ENCODE results near the gene GPNMB. TPM values are rescaled to one million over a fixed set of nuclear protein-coding genes. Genes with fewer than 3 reads are reported as not detected.
A peak's percentile ranks its signal among the peaks of the same experiment; 100 is the strongest.

GPNMB gene
- total RNA-seq, 2 experiments from 2014 or later: 0.21 to 0.29 TPM

DNA sequence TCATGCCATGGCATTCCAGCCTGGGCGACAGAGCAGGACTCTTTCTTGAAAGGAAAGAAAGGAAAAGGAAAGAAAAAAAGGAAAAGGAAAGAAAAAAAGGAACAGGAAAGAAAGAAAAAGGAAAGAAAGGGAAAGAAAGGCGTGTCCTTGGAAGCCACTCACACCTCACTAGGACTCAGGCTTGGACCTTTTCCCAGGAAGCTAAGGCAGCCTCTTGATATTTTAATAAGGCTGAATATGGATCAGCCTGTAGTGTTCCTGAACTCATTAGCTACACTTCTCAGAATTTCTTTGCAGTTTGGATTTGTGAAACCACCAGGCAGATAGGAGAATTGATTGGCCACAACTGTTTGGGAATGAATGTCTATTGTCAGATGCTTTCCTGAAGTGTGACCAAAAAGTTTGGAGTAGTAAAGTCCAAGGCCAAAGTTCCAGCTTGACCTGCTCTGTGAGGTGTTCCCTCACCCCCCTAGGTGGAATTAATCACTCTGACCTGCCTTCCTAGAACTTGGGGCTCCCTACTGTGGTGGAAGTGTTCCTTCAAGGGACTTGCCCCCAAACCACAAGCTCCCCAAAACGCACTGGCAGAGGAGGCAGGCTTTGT, 45.5 kb downstream of the GPNMB start:
- DNase-seq (no peak), ATAC-seq (no peak)
- H3K27me3 Mint-ChIP-seq (ENCODE audit: low read depth): no peaks in the 10 kb centered on the region
- H3K4me3 Mint-ChIP-seq: no peak overlapping the region
- H3K4me1 Mint-ChIP-seq (ENCODE audit: low read depth): peaks cover 29% of the 10 kb centered on the region
- H3K27ac Mint-ChIP-seq: no peak overlapping the region
- POLR2A ChIA-PET: interaction anchor here (0.6 kb wide), 1 partner anchor 14 kb away, joined by 3 read pairs; no protein-coding TSS in a partner anchor
- CTCF ChIA-PET: interaction anchor here (1.1 to 3.7 kb wide), 3 partner anchors 13 to 19 kb away, joined by 4 to 15 read pairs (median 5); no protein-coding TSS in a partner anchor
- no peaks in the 10 kb centered on the region for H3K36me3 Mint-ChIP-seq (ENCODE audit: low read depth)
- no peaks in the 10 kb centered on the region for H3K9me3 Mint-ChIP-seq (ENCODE audit: insufficient read depth)

DNA sequence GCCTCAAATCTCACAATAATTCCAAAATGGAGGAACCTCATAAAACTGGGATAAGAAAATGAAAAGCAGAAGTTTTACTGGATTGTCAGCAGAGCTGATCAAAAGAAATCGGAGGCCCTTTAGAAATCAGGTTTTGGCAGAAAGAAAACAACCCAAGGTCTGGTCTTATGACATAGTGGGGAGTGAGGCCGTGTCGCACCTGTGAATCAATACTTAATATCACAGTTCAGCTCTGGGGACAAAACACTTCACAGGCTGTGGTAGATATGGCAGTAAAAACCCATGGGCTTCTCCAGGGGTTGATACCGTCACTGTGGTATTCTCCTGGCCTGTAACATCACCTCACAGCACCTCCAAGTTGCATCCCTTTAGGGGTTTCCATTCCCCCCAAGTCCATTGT, 46.0 kb downstream of the GPNMB start:
- Mint-ChIP-seq H3K4me3 (no peak overlapping the region), H3K27me3 (ENCODE audit: low read depth) (no peaks in the 10 kb centered on the region), H3K27ac (no peak overlapping the region), H3K4me1 (ENCODE audit: low read depth) (peaks cover 25% of the 10 kb centered on the region), H3K36me3 (ENCODE audit: low read depth) (no peaks in the 10 kb centered on the region), H3K9me3 (ENCODE audit: insufficient read depth) (no peaks in the 10 kb centered on the region)
- ChIA-PET POLR2A (no interaction called here), CTCF (interaction anchor here (3.7 kb wide), 1 partner anchor 14 kb away, joined by 15 read pairs; no protein-coding TSS in a partner anchor)
- ATAC-seq: no peak
- DNase-seq: no peak

- no peak overlapping the region for H3K4me3 Mint-ChIP-seq
- H3K36me3 Mint-ChIP-seq (ENCODE audit: low read depth): peaks cover 2% of the 10 kb centered on the region
- no peaks in the 10 kb centered on the region for H3K27me3 Mint-ChIP-seq (ENCODE audit: low read depth)
- no peak overlapping the region for H3K27ac Mint-ChIP-seq
- H3K4me1 Mint-ChIP-seq (ENCODE audit: low read depth): peaks cover 18% of the 10 kb centered on the region
- POLR2A ChIA-PET: no interaction called here
- CTCF ChIA-PET: interaction anchor here (1.1 to 3.7 kb wide), 3 partner anchors 15 to 37 kb away, joined by 3 to 15 read pairs (median 13); no protein-coding TSS in a partner anchor
- no peaks in the 10 kb centered on the region for H3K9me3 Mint-ChIP-seq (ENCODE audit: insufficient read depth)
- no peak for DNase-seq
- no peak for ATAC-seq
Observed at GRCh38 chr7:23293500-23294073, 47.0 kb downstream of the GPNMB start.

DNA sequence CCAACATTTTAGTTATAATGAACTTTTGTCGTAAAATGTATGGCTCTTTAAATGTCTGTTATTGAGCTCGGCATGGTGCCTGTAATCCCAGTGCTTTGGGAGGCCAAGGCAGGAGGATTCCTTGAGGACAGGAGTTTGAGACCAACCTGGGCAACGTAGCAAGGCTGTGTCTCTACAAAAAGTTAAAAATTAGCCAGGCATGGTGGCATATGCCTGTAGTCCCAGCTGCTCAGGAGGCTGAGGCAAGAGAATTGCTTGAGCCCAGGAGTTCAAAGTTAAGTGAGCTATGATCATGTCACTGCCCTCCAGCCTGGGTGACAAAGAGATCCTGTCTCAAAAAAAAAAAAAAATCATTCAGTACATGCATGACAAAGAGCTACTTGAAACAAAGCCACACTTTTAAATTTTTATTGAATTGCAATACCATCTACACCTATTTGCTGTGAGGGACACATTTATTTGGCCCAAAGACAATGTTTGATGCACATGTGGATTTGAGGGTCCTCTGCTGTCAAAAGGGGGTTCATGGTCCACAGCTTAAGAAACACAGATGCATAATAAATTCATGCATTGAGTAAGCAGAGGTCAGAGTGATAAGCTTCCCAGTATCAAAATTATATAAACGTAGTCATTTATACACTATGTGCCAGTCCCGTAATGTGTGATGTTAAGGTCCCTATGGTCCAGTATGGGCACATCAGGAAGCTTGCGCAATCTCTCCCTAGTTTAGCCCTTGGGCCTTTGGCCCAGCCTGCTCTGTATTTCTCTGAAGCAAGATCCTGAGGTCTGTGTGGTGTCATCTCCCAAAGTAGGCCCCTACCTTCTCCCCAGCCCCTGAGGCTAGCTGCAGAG, 48.2 kb downstream of the GPNMB start:
- ChIA-PET POLR2A (no interaction called here), CTCF (interaction anchor here (0.8 to 3.7 kb wide), 5 partner anchors 16 to 172 kb away, joined by 3 to 15 read pairs (median 3); no protein-coding TSS in a partner anchor)
- H3K36me3 Mint-ChIP-seq (ENCODE audit: low read depth): peaks cover 7% of the 10 kb centered on the region
- H3K27me3 Mint-ChIP-seq (ENCODE audit: low read depth): no peaks in the 10 kb centered on the region
- no peak for DNase-seq
- peaks cover 19% of the 10 kb centered on the region for H3K4me1 Mint-ChIP-seq (ENCODE audit: low read depth)
- H3K9me3 Mint-ChIP-seq (ENCODE audit: insufficient read depth): no peaks in the 10 kb centered on the region
- no peak overlapping the region for H3K27ac Mint-ChIP-seq
- no peak overlapping the region for H3K4me3 Mint-ChIP-seq
- no peak for ATAC-seq

GRCh38 chr7:23295401-23295697, 48.8 kb downstream of the GPNMB start:
- no peak for ATAC-seq
- H3K4me3 Mint-ChIP-seq: no peak overlapping the region
- ChIA-PET POLR2A (no interaction called here), CTCF (interaction anchor here (1.0 to 3.7 kb wide), 2 partner anchors 22 to 172 kb away, joined by 3 to 13 read pairs; no protein-coding TSS in a partner anchor)
- peaks cover 19% of the 10 kb centered on the region for H3K4me1 Mint-ChIP-seq (ENCODE audit: low read depth)
- DNase-seq: no peak
- H3K27ac Mint-ChIP-seq: no peak overlapping the region
- no peaks in the 10 kb centered on the region for H3K27me3 Mint-ChIP-seq (ENCODE audit: low read depth)
- H3K9me3 Mint-ChIP-seq (ENCODE audit: insufficient read depth): no peaks in the 10 kb centered on the region
- H3K36me3 Mint-ChIP-seq (ENCODE audit: low read depth): peaks cover 8% of the 10 kb centered on the region

DNA sequence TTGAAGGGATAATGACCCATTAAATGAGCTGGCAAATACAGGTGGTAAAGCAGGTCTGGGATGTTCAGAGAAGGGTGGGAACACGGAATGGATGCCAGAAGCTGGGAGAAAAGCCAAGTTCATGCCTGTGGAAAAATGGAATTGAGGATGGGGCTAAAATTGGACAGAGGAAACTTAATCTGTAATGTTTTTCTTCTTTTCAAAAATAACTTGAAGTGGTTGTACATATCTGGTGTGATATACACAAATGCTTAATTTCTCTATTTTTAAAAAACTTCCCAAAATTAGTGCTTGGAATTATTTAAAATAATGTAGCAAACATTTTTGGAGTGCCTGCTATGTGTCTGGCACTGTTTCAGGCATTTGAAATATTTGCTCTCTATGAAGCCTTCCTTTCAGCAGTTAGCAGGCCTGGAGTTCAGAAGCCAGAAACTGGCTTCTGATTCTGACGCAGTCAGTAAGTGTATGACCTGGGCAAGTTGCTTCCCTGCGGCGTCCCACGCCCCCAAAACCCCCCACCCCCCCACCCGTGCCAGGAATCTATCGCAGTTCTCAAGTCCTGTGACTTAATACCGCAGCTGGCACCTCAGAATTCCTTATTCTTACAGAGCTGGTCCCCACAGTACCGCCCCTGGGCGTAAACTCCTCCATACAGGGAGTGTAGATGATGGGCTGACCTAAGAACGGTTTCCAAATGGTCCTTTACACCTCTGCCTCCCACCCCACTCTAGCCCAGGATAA, 51.7 kb downstream of the GPNMB start:
- no peak for DNase-seq
- Mint-ChIP-seq H3K27me3 (ENCODE audit: low read depth) (no peaks in the 10 kb centered on the region), H3K36me3 (ENCODE audit: low read depth) (peaks cover 27% of the 10 kb centered on the region), H3K4me1 (ENCODE audit: low read depth) (peaks cover 32% of the 10 kb centered on the region), H3K27ac (peak overlapping the region; percentile 89), H3K4me3 (peak overlapping the region; percentile 84), H3K9me3 (ENCODE audit: insufficient read depth) (no peaks in the 10 kb centered on the region)
- ChIA-PET POLR2A (interaction anchor here (0.6 to 2.2 kb wide), 9 partner anchors 11 to 242 kb away, joined by 3 to 16 read pairs (median 6); no protein-coding TSS in a partner anchor), CTCF (interaction anchor here (0.8 to 2.7 kb wide), 8 partner anchors 18 to 480 kb away, joined by 3 to 16 read pairs (median 5); no protein-coding TSS in a partner anchor)
- no peak for ATAC-seq

DNA sequence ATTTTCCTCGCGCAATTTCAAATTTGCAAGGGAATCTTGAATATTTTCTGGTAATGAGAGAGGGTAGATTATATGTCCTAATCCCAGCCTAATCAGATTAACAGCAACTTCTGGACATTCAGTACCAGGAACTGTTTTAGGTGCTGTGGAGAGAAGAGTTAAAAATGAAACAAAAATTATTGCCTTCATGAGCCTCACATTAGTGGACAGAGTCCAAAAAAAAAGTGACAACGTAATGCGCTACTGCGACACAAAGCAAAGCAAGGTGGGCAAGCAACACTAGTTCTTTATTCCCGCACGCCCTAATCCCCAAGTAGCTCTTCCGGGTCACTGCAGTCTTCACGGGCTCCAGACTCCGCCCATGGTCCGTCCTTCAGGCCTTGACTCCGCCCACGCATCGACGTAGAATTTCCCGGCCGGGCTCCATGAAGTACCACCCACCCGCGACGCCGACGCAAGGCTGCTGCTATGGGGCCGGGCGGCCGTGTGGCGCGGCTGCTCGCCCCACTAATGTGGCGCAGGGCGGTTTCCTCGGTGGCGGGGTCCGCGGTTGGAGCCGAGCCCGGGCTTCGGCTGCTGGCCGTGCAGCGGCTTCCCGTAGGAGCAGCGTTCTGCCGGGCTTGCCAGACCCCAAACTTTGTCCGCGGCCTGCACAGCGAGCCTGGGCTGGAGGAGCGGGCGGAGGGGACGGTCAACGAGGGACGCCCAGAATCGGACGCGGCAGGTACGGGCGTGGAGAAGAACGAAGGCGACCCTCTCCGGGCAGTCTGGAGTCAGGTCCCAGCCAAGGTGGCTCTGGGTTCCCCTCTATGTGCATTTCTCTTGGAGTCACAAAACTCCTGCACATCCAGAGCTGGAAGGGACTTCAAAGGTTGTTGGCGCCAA, 52.6 kb downstream of the GPNMB start, which contains the start of gene MALSU1:
Gene MALSU1 (plus strand): TSS at position 455 of the 885 bp plus-strand sequence. CDS start 14 bp downstream, at position 469.
- DNase-seq (peak; percentile 98), ATAC-seq (peak; percentile 100)
- Mint-ChIP-seq H3K27ac (peak within 1 kb of the TSS; percentile 89), H3K27me3 (ENCODE audit: low read depth) (no peaks in the 10 kb centered on the region), H3K9me3 (ENCODE audit: insufficient read depth) (no peaks in the 10 kb centered on the region), H3K36me3 (ENCODE audit: low read depth) (peaks cover 29% of the 10 kb centered on the region), H3K4me3 (peak within 1 kb of the TSS; percentile 84), H3K4me1 (ENCODE audit: low read depth) (peaks cover 35% of the 10 kb centered on the region)
- ChIA-PET POLR2A (interaction anchor here (0.6 to 2.2 kb wide), 12 partner anchors 10 to 298 kb away, joined by 3 to 16 read pairs (median 3); partner anchors contain the start of gene CCDC126), CTCF (interaction anchor here (1.0 to 2.7 kb wide), 7 partner anchors 19 to 193 kb away, joined by 3 to 16 read pairs (median 5); no protein-coding TSS in a partner anchor)

DNA sequence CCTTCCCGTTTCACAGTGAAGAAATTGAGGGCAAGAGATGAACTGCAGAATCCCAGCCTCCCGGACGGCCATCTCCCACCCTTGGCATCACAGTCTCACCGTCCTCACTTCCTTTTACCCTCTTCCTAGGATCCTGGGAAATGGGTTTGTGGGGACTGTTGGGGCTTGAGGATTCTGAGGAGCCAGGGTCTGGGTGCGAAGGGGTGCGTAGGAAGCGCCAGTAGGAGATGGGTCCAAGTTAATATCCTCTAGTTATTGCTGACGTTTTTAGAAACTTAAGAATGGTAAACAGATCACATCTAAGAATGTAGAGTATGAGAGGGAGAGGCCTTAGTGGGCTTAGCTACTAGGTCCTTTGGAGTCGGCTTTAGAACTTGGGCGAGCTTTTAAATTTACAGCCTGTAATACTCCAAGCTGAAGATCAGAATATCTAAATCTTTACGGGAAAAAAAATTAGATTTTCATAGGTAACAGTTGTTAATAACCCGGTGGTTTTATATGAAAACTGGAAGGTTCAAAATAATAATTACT, 53.3 kb downstream of the GPNMB start:
- Mint-ChIP-seq H3K27ac (peak overlapping the region; percentile 89), H3K36me3 (ENCODE audit: low read depth) (peaks cover 36% of the 10 kb centered on the region), H3K9me3 (ENCODE audit: insufficient read depth) (no peaks in the 10 kb centered on the region), H3K4me1 (ENCODE audit: low read depth) (peaks cover 42% of the 10 kb centered on the region), H3K27me3 (ENCODE audit: low read depth) (no peaks in the 10 kb centered on the region), H3K4me3 (peak overlapping the region; percentile 84)
- DNase-seq: no peak
- ATAC-seq: no peak
- ChIA-PET POLR2A (interaction anchor here (0.7 to 2.2 kb wide), 10 partner anchors 9 to 297 kb away, joined by 3 to 16 read pairs (median 3); partner anchors contain the start of gene CCDC126), CTCF (interaction anchor here (0.7 to 2.7 kb wide), 9 partner anchors 12 to 247 kb away, joined by 3 to 16 read pairs (median 4); no protein-coding TSS in a partner anchor)

DNA sequence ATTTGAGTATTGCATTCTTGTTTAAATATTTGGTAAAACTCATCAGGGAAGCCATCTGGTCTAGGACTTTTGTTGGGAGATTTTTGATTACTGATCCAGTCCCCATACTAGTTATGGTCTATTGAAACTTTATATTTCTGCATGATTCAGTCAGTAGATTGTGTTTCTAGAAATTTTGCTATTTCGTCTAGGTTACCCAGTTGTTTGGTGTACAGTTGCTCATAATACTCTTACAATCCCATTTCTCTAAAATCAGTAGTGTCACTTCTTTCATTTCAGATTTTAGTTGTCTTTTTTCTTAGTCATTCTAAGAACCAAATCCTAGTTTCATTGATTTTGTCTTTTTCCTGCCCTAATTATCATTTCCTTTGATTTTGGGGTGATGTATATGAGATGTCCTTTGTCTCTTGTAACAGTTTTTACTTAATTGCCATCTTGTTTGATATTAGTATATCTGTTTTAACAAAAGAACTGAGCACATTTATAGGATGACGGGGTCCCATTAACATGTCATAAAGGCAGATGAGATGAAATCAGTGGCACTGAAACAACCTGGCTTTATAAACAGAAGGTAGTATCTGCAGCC, 60.5 kb downstream of the GPNMB start:
- no peak for ATAC-seq
- DNase-seq: no peak
- ChIA-PET POLR2A (no interaction called here), CTCF (no interaction called here)
- Mint-ChIP-seq H3K27ac (no peak overlapping the region), H3K9me3 (ENCODE audit: insufficient read depth) (no peaks in the 10 kb centered on the region), H3K36me3 (ENCODE audit: low read depth) (peaks cover 63% of the 10 kb centered on the region), H3K4me3 (no peak overlapping the region), H3K27me3 (ENCODE audit: low read depth) (no peaks in the 10 kb centered on the region), H3K4me1 (ENCODE audit: low read depth) (peaks cover 39% of the 10 kb centered on the region)

DNA sequence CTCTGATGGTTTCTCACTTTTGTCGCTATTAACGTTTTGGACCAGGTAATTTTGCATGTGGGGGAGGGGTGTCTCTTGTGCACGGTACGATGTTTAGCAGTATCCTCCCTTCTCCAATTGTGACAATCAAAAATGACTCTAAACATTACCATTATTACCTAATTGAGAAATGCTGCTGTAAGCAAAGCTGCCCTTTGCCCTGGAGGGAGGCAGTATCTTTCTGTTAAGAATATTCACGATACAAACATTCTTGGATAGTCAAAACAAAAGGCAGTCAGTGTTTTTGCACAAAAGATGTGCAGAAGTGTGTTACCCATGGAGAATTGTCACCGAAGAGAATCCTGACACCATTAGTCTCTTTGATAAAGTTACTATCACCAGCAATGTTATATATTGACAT, 62.2 kb downstream of the GPNMB start:
- POLR2A ChIA-PET: interaction anchor here (1.4 kb wide), 1 partner anchor 9 kb away, joined by 6 read pairs; the partner anchor contains the start of gene MALSU1
- no peak overlapping the region for H3K27ac Mint-ChIP-seq

More for the DNA sequence above, 62.2 kb downstream of the GPNMB start:
- H3K4me3 Mint-ChIP-seq: no peak overlapping the region
- ATAC-seq: no peak
- no peaks in the 10 kb centered on the region for H3K9me3 Mint-ChIP-seq (ENCODE audit: insufficient read depth)
- H3K4me1 Mint-ChIP-seq (ENCODE audit: low read depth): peaks cover 33% of the 10 kb centered on the region
- peaks cover 57% of the 10 kb centered on the region for H3K36me3 Mint-ChIP-seq (ENCODE audit: low read depth)
- no peaks in the 10 kb centered on the region for H3K27me3 Mint-ChIP-seq (ENCODE audit: low read depth)
- no peak for DNase-seq
- CTCF ChIA-PET: interaction anchor here (1.3 to 1.4 kb wide), 2 partner anchors 25 to 35 kb away, joined by 3 to 8 read pairs; no protein-coding TSS in a partner anchor
